Right forelimb (tissue), 1 donor: Measurements from ENCODE around the gene MBOAT2.

Experiments used
- DNase-seq: peaks from one replicate; pipeline ENCODE4 v3.0.0-alpha.2; 2018

Gene MBOAT2

DNA sequence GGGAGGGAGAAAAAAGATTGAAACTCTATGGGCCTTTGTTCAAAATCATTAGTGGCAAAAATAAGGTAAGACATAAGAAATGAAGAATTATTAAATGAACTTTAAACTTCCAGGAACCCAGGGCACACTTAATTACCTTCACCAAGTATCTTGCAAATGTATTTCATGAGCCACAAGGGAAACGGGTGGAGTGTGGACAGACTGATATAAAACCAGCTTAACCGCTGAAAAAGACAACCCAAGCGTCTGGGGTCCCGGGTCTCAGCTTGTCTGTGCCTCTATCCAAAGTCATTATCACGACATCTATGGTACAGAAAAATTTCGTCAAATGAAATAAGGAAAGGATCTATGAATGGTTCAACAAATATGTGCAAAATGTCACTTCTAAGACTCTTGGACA, 13.9 kb upstream of the MBOAT2 start:
- no peak for DNase-seq

DNA sequence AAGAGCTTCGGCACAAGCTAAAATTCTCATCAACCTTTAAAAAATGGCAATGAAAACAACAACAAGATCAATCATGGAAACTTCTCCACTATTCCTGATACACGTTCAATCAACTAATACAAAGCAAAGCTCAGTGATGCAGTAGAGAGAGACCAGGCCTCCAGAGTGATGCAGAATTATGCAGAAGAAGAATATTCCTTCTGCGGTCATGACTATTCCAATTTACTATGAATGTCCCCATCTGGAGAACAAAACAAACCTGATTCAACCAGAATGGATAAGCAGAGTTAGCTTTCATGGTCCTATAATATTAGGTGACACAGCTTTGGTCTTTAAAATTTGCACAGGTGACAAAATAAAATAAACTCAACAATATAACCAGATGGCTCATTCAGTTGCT, 12.5 kb upstream of the MBOAT2 start:
- no peak for DNase-seq

DNA sequence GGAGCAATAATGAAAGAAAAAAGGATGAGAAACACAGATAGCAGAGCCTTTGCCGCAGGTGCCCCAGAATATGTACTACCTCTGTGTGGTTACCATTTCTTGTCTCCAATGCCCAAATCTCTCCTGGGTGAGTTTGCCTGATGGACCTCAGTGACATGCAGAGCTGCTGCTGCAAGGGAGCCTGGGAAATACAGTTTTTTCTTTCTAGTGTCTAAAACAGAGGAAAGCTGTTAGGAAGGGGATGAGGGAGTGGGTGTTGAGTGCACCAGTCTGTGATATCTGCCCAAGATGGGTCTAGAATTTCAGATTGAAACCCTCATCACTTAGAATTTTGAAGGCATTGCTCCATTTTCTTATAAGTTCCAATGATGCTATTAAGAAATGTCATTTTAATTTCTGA, 9.9 kb upstream of the MBOAT2 start:
- no peak for DNase-seq

DNA sequence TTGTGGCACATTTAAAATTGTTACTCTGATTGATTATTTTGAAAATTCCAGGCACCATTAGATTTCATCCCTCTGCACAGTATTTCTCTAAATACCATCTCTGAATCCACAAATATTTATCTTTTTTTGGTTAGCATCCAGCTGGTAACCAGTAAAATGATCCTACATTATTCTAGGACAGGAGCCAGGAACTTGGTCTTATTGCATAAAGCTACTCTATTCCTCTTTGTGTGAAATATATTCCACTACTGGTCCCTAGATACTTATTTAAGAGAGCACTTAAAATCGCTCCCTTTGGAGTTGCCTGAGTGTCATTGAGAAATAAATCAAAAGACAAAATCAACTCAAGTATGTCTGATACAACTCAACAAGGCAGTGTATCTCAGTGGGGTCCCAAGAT, 7.4 kb upstream of the MBOAT2 start:
- DNase-seq, result no peak

DNA sequence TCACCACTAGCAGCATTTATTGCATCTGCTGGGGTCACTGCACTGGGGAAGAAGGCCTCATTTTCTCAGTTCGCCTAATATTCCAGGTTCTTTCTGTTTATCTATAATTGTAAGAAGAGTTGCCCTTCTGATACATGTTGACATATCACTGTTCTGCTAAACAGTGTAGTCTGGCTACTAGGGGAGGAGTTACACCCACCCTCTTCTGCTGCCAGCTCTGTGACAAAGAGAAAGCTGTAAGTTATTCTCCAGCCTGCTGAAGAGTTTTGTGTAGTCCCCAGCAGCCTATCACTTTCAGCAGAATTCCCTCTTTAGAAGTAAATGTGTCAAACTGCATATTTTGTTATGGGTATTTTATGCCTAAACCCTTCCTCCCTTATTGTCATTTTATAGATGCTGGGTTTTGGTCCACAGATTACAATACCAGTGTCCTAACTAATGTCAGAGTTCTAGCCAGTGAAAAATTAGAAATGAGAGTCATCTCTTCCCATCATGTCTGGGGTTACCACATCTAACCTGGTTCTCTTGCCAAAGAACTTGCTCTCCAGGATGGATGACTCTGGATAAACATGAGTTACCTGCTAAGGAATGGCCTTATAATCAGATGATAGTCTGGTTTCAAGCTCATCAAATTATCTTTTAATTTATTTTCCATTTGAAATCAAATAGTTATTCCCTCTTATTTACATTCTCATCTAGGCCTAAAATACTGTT, 5.6 kb upstream of the MBOAT2 start:
- no peak for DNase-seq

DNA sequence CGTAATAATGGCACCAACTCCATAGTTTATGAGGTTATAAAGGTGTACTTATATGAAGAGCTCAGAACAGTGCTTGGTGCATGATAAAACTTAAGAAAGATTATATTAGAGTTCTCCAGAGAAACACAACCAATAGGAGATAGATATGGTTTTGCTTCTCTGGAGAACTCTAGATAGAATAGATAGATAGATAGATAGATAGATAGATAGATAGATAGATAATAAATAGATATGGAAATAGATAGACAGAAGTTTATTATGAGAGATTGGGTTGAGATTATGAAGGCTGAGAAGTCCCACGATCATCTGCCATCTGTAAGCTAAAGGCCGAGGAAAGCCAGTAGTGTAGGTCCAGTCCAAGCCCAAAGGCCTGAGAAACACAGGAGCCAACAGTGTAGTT, 2.9 kb upstream of the MBOAT2 start:
- DNase-seq, result no peak

DNA sequence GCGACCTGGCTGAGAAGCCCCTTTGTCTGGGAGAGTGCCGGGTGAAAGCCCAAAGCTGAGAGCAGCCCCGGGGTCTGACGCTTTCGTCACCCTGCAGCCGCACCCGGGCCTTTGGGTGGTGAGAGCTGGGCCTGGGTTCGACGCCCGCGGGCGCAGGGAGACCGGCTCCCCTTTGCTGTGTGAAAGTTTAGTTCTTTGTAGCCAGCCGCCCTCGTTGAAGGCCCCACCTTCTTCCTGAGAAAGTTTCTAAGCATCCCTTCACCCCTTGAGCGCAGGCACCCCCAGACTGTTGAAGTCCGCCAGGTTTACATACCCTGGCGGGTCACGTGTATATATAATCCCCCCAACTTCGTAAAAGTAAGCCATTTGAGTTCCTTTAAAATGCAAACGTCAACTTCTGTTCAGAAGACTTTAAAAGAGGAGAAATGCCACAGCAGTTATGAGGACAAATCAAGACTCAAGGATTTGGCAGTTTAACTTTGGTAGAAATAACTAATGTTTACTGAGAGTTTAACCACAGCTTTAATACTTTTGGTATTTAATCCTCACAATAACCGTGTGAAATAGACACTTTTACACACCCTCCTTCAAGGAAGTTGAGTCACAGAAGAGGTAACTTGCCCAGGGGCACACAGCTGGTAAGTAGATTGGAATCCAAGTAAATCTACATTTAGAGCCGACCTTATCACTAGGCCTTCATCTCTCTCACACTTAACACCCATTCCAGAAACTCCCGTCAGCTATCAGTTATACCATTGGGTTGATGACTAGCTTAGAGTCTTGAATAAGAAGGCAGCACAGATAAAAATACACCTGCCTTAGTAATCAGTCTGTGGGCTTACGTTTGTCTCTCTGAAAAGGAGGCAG, 1.1 kb upstream of the MBOAT2 start:
- no peak for DNase-seq

DNA sequence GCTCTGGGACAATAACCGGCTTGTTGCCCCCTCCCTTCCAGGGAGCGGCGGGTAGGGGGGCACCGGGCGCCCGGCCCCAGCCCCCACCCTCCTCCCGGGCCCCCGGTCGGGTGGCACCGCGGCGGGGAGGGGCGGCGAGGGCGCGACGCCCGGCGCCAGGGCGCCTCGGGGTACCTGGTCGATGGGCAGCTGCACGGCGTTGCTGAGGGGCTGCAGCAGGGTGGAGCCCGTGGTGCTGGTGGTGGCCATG, 193 bp downstream of the MBOAT2 start:
- no peak for DNase-seq

DNA sequence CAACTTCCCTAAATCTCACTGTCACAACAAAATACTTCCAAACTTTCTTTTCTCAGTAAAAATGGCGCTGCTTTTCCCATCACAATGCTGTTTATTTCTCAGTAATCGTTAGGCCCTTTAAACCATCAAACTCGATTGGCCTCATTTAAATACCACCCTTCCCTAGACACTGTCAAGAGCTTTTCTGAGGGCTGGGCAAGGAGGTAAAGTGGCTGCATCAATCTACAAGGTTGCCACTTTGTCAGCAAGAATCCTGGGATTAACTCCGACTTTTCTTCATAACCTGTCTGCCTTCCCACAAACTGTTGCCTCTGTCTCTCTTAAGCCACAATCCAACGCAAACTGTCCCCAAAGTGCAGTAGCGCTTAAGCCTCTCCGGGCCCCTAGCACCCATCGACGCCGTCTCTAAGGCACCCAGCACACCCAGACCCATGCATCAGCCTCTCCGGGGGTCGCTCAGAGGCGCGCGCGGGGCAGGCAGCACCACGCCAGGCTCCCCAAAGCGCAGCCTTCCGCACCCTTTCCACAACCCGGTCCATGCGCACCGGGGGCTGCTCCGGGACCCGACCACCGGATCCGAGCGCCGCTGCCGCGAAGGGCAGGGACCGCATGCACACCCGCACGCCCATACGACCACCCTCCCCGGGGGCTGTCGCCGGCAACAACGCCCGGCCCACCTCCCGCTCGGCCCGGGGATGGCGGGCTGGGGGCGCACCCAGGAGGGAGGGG, 683 bp downstream of the MBOAT2 start:
- peak; percentile 54 for DNase-seq

DNA sequence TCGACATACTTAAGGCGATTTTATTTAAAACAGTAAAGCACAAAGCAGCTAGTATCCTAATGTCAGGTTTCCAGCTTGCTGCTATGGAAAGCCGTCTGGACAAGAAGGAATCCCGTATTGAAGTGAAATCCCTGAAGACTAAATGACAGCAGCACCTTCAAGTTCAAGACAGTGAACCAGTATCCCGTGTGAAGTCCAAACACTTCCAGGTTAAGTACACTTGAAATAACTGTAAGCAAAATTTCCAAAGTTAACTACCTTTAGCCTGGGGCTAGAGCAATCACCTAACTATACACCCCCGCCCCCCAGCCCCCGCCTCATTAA, 1.2 kb downstream of the MBOAT2 start:
- no peak for DNase-seq

DNA sequence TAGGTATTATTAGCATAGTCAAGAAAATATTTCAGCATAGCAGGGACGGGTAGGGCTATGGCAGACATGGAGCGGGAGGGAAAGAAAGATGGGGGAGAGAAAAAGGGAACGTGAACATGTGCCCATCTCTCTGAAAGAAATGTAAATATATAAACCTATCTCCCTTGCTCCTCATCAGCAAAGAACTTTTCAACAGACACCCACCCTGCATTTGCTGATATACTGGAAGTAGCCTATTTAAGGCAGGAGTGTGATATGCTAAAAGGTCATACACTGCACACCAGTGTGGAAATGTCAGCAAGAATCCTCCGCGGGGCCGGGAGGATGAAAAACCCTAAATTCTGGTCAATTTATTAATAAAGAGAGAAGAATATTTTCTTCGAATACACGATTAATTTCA, 1.7 kb downstream of the MBOAT2 start:
- DNase-seq, result no peak

DNA sequence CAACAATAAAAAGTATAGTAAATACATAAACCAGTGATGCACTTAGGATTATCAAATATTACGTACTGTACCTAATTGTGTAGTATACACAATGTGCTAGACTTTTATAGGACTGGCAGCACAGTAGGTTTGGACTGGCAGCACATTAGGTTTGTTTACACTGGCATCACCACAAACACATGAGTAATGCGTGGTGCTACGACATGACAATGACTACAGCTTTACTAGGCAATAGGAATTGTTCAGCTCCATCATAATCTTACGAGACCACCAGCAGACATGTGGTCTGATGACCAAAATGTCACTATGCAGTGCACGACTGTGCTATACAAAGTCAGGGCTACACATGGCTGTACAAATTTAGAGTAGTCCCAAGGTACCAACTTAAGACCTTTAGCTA, 2.3 kb downstream of the MBOAT2 start:
- DNase-seq, result no peak

DNA sequence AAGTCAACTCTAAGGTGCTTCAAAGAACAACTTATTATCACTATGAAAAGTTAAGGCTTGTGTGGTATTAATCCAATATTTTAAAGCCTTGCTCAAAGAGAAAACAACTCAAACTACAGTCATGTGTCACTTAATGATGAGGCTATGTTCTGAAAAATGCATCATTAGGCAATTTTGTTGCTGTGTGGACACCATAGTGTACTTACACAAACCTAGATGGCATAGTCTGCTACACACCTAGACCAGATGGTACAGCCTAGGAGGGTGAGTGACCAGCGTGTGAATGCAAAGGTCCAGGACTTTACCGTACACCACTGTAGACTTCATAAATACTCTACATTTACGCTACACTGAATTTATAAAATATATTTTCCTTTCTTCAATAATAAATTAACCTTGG, 3.0 kb downstream of the MBOAT2 start:
- DNase-seq, result no peak

DNA sequence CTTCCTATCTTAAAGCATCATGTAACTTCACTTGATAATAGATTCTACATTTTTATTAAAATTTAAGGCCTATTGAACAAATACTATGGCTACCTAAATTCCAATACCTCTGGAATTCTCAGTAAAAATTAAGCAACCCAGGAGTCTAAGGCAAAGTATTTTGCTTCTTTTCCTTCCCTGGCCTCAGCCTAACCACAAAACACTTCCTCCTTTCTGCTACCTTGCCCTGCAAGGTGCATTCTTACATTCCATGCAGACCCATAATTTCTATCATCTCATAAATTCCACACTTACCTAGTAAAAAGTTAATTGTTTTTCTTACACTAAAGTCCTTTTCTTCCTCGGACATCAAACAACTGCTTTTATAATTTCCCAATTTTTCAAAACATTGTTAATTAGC, 3.7 kb downstream of the MBOAT2 start:
- DNase-seq, result no peak

DNA sequence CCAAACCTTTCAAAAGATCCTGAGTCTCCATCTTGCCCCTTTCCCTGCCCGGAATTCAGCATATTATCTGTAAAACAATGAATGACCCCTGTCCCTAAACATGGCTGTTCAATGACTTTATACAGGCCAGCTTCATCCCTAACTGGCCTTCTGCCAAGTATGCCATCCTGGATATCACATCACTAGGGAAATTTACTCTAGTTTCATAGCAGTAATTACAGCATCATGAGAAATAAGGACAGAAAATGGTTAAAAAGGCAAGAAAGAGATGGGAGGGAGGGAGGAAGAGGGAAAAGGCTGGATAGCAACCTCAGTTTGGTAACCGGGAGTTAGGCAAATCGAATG, 4.4 kb downstream of the MBOAT2 start:
- DNase-seq, result no peak

DNA sequence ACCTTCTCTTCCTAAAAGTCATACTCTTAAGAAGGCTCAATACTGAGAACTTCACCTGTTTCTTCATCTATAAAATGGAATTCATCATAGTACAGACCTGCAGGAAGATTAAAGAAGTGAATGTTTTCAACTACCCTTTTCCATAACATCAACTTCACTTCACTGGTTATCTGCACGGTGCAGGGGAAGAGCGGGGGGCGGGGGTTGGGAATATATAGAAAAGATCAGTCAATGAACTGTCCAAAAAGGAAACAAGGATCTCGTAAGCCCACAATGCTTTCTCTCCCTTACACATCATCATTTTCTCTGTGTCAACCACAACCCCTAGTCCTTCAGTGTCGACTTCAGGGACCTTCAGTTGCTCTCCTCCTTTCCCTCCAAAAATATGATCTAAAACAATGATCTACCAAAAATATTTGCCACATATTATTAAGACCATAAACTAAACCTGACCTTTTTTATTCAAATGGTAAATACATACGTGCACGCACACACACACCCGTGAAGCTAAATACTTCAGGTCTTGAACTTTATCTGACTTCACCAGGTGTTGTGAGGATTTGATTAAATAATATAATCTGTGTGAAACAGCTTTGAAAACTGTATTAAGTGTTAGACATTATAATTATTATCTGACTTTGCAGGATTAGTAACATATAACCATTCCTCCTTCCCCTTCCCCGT, 4.9 kb downstream of the MBOAT2 start:
- DNase-seq, result no peak

DNA sequence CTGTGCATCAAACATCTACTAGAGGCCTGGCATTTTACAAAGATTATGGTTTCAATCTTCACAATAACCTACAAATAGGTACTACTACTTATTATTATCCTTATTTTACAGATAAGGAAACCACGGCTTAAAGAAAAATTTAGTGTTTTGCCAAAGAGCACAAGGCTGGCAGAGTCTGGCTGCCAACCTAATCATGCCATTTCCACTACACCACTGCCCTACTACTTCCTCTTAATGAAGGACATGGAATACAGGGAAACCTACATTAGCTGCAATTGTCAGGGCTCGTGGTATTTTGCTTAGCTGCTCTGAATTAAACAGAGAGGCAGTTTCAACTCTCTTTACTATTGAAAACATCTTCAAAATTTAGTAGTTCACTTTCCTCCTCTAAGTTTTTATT, 5.9 kb downstream of the MBOAT2 start:
- no peak for DNase-seq

DNA sequence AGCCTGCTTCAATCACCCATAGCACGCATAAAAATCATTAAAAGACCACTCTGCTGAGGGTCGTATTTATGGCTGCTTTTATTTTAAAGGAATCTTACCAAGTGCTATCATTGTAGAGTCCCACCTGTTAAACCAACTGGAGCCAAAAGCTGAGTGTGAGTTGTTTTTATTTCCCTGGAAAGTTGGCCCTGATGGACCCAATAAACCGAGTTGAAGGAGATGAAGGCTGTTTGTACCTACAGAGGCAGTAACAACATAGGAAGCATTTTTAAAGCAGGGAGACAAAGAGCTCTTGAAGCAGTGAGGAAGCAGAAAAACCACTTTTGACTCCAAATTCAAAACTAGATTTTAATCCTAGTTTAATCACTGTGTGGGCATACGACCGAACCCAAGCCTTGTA, 6.4 kb downstream of the MBOAT2 start:
- no peak for DNase-seq

DNA sequence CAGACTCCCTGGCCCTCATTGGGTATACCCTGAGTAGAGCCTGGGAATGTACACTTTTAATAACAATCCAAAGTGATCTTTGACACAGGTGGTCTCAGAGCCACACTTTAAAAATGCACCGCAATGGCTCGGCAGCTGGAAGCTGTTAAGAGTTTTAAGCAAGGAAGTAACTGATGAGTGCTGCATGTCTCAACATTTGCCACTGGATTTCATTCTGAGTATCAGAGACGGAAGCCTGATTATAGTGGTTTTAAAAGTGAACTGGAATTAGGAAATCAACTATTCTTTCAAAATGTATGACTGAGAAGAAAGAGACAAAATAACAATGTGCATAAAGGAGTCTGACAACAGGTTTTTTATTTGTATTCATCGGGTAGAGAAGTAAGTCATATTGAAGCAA, 7.5 kb downstream of the MBOAT2 start:
- DNase-seq, result no peak

DNA sequence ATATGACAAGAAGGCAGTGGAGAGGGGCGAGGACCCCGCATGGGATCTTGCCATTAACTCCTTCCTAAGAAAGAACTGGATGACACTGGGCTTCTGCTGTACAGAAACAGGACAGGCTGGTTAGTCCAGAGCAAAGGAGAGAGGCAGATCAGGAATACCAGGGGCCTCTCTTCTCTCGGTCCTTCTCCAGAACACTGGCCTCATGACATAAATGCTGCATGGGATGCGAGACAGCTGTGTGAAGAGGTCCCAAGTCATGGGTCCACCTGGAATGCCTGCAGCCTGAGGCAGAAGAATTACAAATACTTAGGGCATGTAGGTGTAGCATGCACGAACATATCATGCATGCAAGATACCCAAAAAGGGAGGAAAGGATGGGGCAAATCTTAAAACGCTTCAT, 9.1 kb downstream of the MBOAT2 start:
- no peak for DNase-seq

DNA sequence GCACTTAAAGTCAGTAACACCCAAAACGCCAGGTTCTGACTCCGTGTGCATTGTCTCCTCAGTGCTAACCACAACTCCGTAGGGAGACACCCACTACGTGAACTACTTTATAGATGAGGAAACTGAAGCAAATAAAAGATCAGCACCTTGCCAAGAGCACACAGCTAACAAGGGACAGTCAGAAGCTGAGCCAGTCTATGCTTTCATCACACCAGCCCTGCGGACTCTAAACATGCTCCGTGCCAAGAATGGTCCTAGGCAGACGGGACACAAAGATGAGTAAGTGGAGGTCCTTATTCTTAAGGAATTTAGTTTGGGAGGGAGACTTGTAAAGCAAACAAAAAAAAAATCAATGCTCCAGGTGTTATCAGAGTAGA, 9.6 kb downstream of the MBOAT2 start:
- DNase-seq, result no peak

DNA sequence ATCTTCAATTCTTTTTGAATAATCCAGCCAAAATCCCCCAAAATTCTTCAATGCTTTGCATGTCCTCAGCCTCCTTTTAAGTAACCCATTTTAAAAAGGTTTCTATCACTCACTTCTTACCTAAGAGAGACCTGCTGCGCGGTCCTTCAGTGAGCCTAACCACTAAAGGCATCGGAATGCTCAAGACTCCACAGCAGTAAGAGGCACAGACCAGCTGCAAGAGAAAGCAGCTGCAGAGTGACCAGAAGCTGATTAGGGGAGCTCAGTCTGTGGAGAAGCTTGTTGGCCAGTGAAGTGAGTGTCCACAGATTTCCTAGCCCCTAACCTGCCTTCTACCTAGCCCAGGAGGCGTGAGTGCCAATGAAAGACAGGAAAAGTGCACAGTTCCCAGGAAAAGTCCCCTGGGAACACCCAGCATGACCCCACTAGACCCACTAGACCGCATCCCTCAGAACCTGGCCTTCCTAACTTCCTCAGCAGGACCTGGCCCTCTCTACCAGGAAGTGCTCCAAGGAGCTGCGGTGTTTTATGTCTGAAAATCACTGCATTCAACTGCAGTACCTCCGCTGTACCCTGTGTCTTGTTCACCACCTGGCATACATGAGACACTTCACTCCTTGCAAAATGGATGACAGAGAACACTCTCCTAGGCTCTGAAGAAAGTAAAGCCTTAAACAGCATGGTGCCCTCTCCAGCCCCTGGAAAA, 10.1 kb downstream of the MBOAT2 start:
- no peak for DNase-seq

DNA sequence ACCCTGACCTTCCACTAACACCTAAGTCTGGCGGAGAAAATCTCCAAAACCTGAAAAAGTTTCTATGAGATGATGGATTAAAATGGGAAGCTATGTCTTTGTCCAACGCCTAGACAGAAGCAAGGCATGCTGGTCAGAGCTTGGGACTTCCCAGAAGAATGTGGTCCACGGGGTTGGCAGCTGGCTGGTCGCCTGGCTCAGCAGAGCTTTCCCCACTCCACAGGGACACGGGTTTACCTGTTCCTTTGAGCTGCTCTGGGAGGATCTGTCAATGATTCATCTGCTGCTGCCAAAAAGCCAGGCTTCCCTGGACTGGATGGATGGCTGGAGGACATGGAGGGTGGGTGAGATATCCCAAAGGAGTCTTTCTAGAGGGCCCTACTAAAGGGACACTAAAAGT, 10.8 kb downstream of the MBOAT2 start:
- no peak for DNase-seq
